ENCODE results near the gene NMU.
"Not testable (repeated sequence)": the region's sequence is repeated elsewhere in the genome, so short reads cannot be mapped to it uniquely, and the experiment has no call there.

Gene NMU

GRCh38 chr4:55568905-55569504 lies 67.1 kb downstream of the NMU start:
- H3K4me1 Mint-ChIP-seq (ENCODE audit: low read depth) = peaks cover 6% of the 10 kb centered on the region
- no peaks in the 10 kb centered on the region for H3K36me3 Mint-ChIP-seq (ENCODE audit: low read depth)
- H3K27ac Mint-ChIP-seq = no peak overlapping the region
- no peak overlapping the region for H3K4me3 Mint-ChIP-seq
- intact Hi-C loops (cut with micrococcal nuclease) = no loop called here
- no peaks in the 10 kb centered on the region for H3K9me3 Mint-ChIP-seq
- no peaks in the 10 kb centered on the region for H3K27me3 Mint-ChIP-seq

- no peak overlapping the region for H3K4me3 Mint-ChIP-seq
- H3K27ac Mint-ChIP-seq = peak overlapping the region; percentile 64
Observed at GRCh38 chr4:55561889-55562288, 74.2 kb downstream of the NMU start.

GRCh38 chr4:55560096-55560495 lies 76.0 kb downstream of the NMU start:
- intact Hi-C loops (cut with micrococcal nuclease) = no loop called here
- H3K9me3 Mint-ChIP-seq = peaks cover 10% of the 10 kb centered on the region

More at GRCh38 chr4:55561889-55562288, 74.2 kb downstream of the NMU start:
- Mint-ChIP-seq H3K27me3 (peaks cover 10% of the 10 kb centered on the region), H3K4me1 (ENCODE audit: low read depth) (peaks cover 19% of the 10 kb centered on the region), H3K36me3 (ENCODE audit: low read depth) (no peaks in the 10 kb centered on the region), H3K9me3 (peaks cover 10% of the 10 kb centered on the region)
- intact Hi-C loops (cut with micrococcal nuclease) = no loop called here

GRCh38 chr4:55554453-55555030 lies 81.6 kb downstream of the NMU start:
- Mint-ChIP-seq H3K4me3 (no peak overlapping the region), H3K36me3 (ENCODE audit: low read depth) (no peaks in the 10 kb centered on the region), H3K4me1 (ENCODE audit: low read depth) (no peaks in the 10 kb centered on the region), H3K27me3 (peaks cover 19% of the 10 kb centered on the region), H3K9me3 (peaks cover 10% of the 10 kb centered on the region), H3K27ac (no peak overlapping the region)
- intact Hi-C loops (cut with micrococcal nuclease) = no loop called here

More at GRCh38 chr4:55560096-55560495, 76.0 kb downstream of the NMU start:
- Mint-ChIP-seq H3K4me3 (no peak overlapping the region), H3K36me3 (ENCODE audit: low read depth) (no peaks in the 10 kb centered on the region), H3K27ac (no peak overlapping the region), H3K4me1 (ENCODE audit: low read depth) (peaks cover 19% of the 10 kb centered on the region), H3K27me3 (peaks cover 11% of the 10 kb centered on the region)

- H3K27ac Mint-ChIP-seq = no peak overlapping the region
- no peak overlapping the region for H3K4me3 Mint-ChIP-seq
- intact Hi-C loops (cut with micrococcal nuclease) = no loop called here
- peaks cover 26% of the 10 kb centered on the region for H3K27me3 Mint-ChIP-seq
- H3K36me3 Mint-ChIP-seq (ENCODE audit: low read depth) = no peaks in the 10 kb centered on the region
- no peaks in the 10 kb centered on the region for H3K4me1 Mint-ChIP-seq (ENCODE audit: low read depth)
- peaks cover 8% of the 10 kb centered on the region for H3K9me3 Mint-ChIP-seq
Observed at GRCh38 chr4:55553441-55554201, 82.5 kb downstream of the NMU start.

GRCh38 chr4:55551964-55552363 lies 84.1 kb downstream of the NMU start:
- H3K27me3 Mint-ChIP-seq = peaks cover 27% of the 10 kb centered on the region
- H3K9me3 Mint-ChIP-seq; H3K36me3 Mint-ChIP-seq (ENCODE audit: low read depth); H3K27ac Mint-ChIP-seq; H3K4me3 Mint-ChIP-seq; H3K4me1 Mint-ChIP-seq (ENCODE audit: low read depth); intact Hi-C loops (cut with micrococcal nuclease): not testable (repeated sequence)

GRCh38 chr4:55549888-55550287 lies 86.2 kb downstream of the NMU start:
- Mint-ChIP-seq H3K27ac (no peak overlapping the region), H3K36me3 (ENCODE audit: low read depth) (peaks cover 11% of the 10 kb centered on the region), H3K27me3 (peaks cover 26% of the 10 kb centered on the region), H3K4me3 (no peak overlapping the region), H3K9me3 (no peaks in the 10 kb centered on the region), H3K4me1 (ENCODE audit: low read depth) (peaks cover 6% of the 10 kb centered on the region)
- intact Hi-C loops (cut with micrococcal nuclease) = loop anchor here (5.0 to 10.0 kb wide), 4 partner anchors 115 to 302 kb away; partner anchors contain the start of genes EXOC1, SRD5A3 and TMEM165

GRCh38 chr4:55547918-55548317 lies 88.2 kb downstream of the NMU start:
- intact Hi-C loops (cut with micrococcal nuclease) = loop anchor here (5.0 to 10.0 kb wide), 4 partner anchors 113 to 304 kb away; partner anchors contain the start of genes EXOC1, SRD5A3 and TMEM165
- Mint-ChIP-seq H3K27ac (no peak overlapping the region), H3K9me3 (no peaks in the 10 kb centered on the region), H3K4me3 (no peak overlapping the region), H3K27me3 (peaks cover 26% of the 10 kb centered on the region), H3K4me1 (ENCODE audit: low read depth) (peaks cover 17% of the 10 kb centered on the region), H3K36me3 (ENCODE audit: low read depth) (peaks cover 11% of the 10 kb centered on the region)

GRCh38 chr4:55547466-55547770 lies 88.7 kb downstream of the NMU start:
- Mint-ChIP-seq H3K9me3 (no peaks in the 10 kb centered on the region), H3K4me1 (ENCODE audit: low read depth) (peaks cover 17% of the 10 kb centered on the region), H3K27ac (peak overlapping the region; percentile 94), H3K27me3 (peaks cover 26% of the 10 kb centered on the region), H3K36me3 (ENCODE audit: low read depth) (peaks cover 11% of the 10 kb centered on the region), H3K4me3 (peak overlapping the region; percentile 89)
- intact Hi-C loops (cut with micrococcal nuclease) = loop anchor here (5.0 to 10.0 kb wide), 4 partner anchors 113 to 305 kb away; partner anchors contain the start of genes EXOC1, SRD5A3 and TMEM165

GRCh38 chr4:55546756-55547465 lies 89.2 kb downstream of the NMU start, which contains the start of gene CLOCK:
Gene CLOCK, minus strand, starts transcription at chr4:55546909. Its CDS starts 64,124 bp downstream, at chr4:55482785.
- H3K9me3 Mint-ChIP-seq = no peaks in the 10 kb centered on the region
- intact Hi-C loops (cut with micrococcal nuclease) = loop anchor here (5.0 to 10.0 kb wide), 4 partner anchors 112 to 305 kb away; partner anchors contain the start of genes EXOC1, SRD5A3 and TMEM165
- H3K36me3 Mint-ChIP-seq (ENCODE audit: low read depth) = peaks cover 11% of the 10 kb centered on the region
- H3K4me3 Mint-ChIP-seq = peak within 1 kb of the TSS; percentile 89
- peak within 1 kb of the TSS; percentile 94 for H3K27ac Mint-ChIP-seq
- peaks cover 24% of the 10 kb centered on the region for H3K27me3 Mint-ChIP-seq
- H3K4me1 Mint-ChIP-seq (ENCODE audit: low read depth) = peaks cover 17% of the 10 kb centered on the region

- Mint-ChIP-seq H3K36me3 (ENCODE audit: low read depth) (peaks cover 11% of the 10 kb centered on the region), H3K27me3 (peaks cover 21% of the 10 kb centered on the region), H3K9me3 (no peaks in the 10 kb centered on the region), H3K4me1 (ENCODE audit: low read depth) (peaks cover 17% of the 10 kb centered on the region), H3K4me3 (peak overlapping the region; percentile 89), H3K27ac (peak overlapping the region; percentile 94)
- intact Hi-C loops (cut with micrococcal nuclease) = loop anchor here (5.0 to 10.0 kb wide), 4 partner anchors 112 to 306 kb away; partner anchors contain the start of genes EXOC1, SRD5A3 and TMEM165
Observed at GRCh38 chr4:55546506-55546755, 89.7 kb downstream of the NMU start.

- Mint-ChIP-seq H3K27me3 (peaks cover 18% of the 10 kb centered on the region), H3K9me3 (no peaks in the 10 kb centered on the region), H3K27ac (peak overlapping the region; percentile 94), H3K36me3 (ENCODE audit: low read depth) (peaks cover 11% of the 10 kb centered on the region), H3K4me1 (ENCODE audit: low read depth) (peaks cover 17% of the 10 kb centered on the region), H3K4me3 (peak overlapping the region; percentile 89)
- intact Hi-C loops (cut with micrococcal nuclease) = loop anchor here (5.0 to 10.0 kb wide), 4 partner anchors 111 to 306 kb away; partner anchors contain the start of genes EXOC1, SRD5A3 and TMEM165
Observed at GRCh38 chr4:55545641-55546505, 90.2 kb downstream of the NMU start.

Measured in dendritic cell treated with granulocyte-macrophage colony-stimulating factor and Interleukin-4, amounts not matched to agents 40 ng/mL and 50 ng/mL, for 4 days (primary cell).